ENCODE measurements around the gene CBLIF. TPM values are rescaled to one million over a fixed set of nuclear protein-coding genes. Genes with fewer than 3 reads are reported as not detected.
"Not testable (repeated sequence)": the region's sequence is repeated elsewhere in the genome, so short reads cannot be mapped to it uniquely, and the experiment has no call there.

Gene CBLIF
- total RNA-seq, 2 experiments from 2014 or later: not detected

- intact Hi-C loops (cut with micrococcal nuclease): no loop called here
- CTCF ChIA-PET: interaction anchor here (2.5 kb wide), 1 partner anchor 33 kb away, joined by 13 read pairs; the partner anchor contains the start of gene STX3
- H3K4me3 Mint-ChIP-seq: no peak overlapping the region
- H3K36me3 Mint-ChIP-seq: peaks cover 5% of the 10 kb centered on the region
- no peaks in the 10 kb centered on the region for H3K27me3 Mint-ChIP-seq
- no peak for DNase-seq
- H3K27ac Mint-ChIP-seq: no peak overlapping the region
- POLR2A ChIA-PET: no interaction called here
- peaks cover 13% of the 10 kb centered on the region for H3K4me1 Mint-ChIP-seq (ENCODE audit: low read depth)
- H3K9me3 Mint-ChIP-seq: no peaks in the 10 kb centered on the region
These were observed 58.1 kb downstream of the CBLIF start for GRCh38 chr11:59787255-59787588.

GRCh38 chr11:59785818-59786217 is 59.5 kb downstream of the CBLIF start:
- ChIA-PET CTCF (interaction anchor here (0.9 to 3.7 kb wide), 2 partner anchors 16 to 31 kb away, joined by 3 to 21 read pairs; partner anchors contain the start of gene STX3), POLR2A (interaction anchor here (0.6 kb wide), 1 partner anchor 1078 kb away, joined by 3 read pairs; no protein-coding TSS in a partner anchor)
- intact Hi-C loops (cut with micrococcal nuclease): no loop called here
- H3K4me1 Mint-ChIP-seq (ENCODE audit: low read depth): peaks cover 13% of the 10 kb centered on the region
- no peak overlapping the region for H3K4me3 Mint-ChIP-seq
- no peak overlapping the region for H3K27ac Mint-ChIP-seq
- no peaks in the 10 kb centered on the region for H3K9me3 Mint-ChIP-seq
- H3K36me3 Mint-ChIP-seq: peaks cover 5% of the 10 kb centered on the region
- no peak for DNase-seq
- H3K27me3 Mint-ChIP-seq: no peaks in the 10 kb centered on the region

GRCh38 chr11:59784441-59784840 is 60.9 kb downstream of the CBLIF start:
- peaks cover 13% of the 10 kb centered on the region for H3K4me1 Mint-ChIP-seq (ENCODE audit: low read depth)
- H3K9me3 Mint-ChIP-seq; H3K4me3 Mint-ChIP-seq; H3K27ac Mint-ChIP-seq; POLR2A ChIA-PET; intact Hi-C loops (cut with micrococcal nuclease); H3K27me3 Mint-ChIP-seq; H3K36me3 Mint-ChIP-seq; DNase-seq: not testable (repeated sequence)
- CTCF ChIA-PET: interaction anchor here (3.7 kb wide), 1 partner anchor 30 kb away, joined by 21 read pairs; the partner anchor contains the start of gene STX3

GRCh38 chr11:59783632-59784090 is 61.6 kb downstream of the CBLIF start:
- Mint-ChIP-seq H3K9me3 (no peaks in the 10 kb centered on the region), H3K36me3 (peaks cover 1% of the 10 kb centered on the region), H3K27me3 (no peaks in the 10 kb centered on the region), H3K4me1 (ENCODE audit: low read depth) (peaks cover 13% of the 10 kb centered on the region), H3K4me3 (no peak overlapping the region), H3K27ac (no peak overlapping the region)
- POLR2A ChIA-PET: interaction anchor here (1.5 kb wide), 1 partner anchor 12 kb away, joined by 3 read pairs; no protein-coding TSS in a partner anchor
- CTCF ChIA-PET: interaction anchor here (1.1 to 3.7 kb wide), 3 partner anchors 18 to 29 kb away, joined by 3 to 21 read pairs (median 5); partner anchors contain the start of genes MRPL16 and STX3
- peak; percentile 38 for DNase-seq
- intact Hi-C loops (cut with micrococcal nuclease): no loop called here

GRCh38 chr11:59782080-59782479 is 63.2 kb downstream of the CBLIF start:
- no peak overlapping the region for H3K4me3 Mint-ChIP-seq
- H3K27ac Mint-ChIP-seq: no peak overlapping the region
- CTCF ChIA-PET: no interaction called here
- POLR2A ChIA-PET: no interaction called here
- no peaks in the 10 kb centered on the region for H3K27me3 Mint-ChIP-seq
- H3K4me1 Mint-ChIP-seq (ENCODE audit: low read depth): peaks cover 15% of the 10 kb centered on the region
- no peaks in the 10 kb centered on the region for H3K9me3 Mint-ChIP-seq
- intact Hi-C loops (cut with micrococcal nuclease): no loop called here
- no peak for DNase-seq
- H3K36me3 Mint-ChIP-seq: peaks cover 1% of the 10 kb centered on the region

GRCh38 chr11:59779487-59779886 is 65.8 kb downstream of the CBLIF start:
- CTCF ChIA-PET: interaction anchor here (0.6 kb wide), 1 partner anchor 997 kb away, joined by 3 read pairs; no protein-coding TSS in a partner anchor
- intact Hi-C loops (cut with micrococcal nuclease): no loop called here
- no peak overlapping the region for H3K27ac Mint-ChIP-seq
- POLR2A ChIA-PET: no interaction called here
- H3K9me3 Mint-ChIP-seq: no peaks in the 10 kb centered on the region
- DNase-seq: no peak
- H3K4me1 Mint-ChIP-seq (ENCODE audit: low read depth): peaks cover 27% of the 10 kb centered on the region
- H3K36me3 Mint-ChIP-seq: peaks cover 5% of the 10 kb centered on the region
- H3K27me3 Mint-ChIP-seq: no peaks in the 10 kb centered on the region
- H3K4me3 Mint-ChIP-seq: no peak overlapping the region

Other genes with a start within 250 kb of the CBLIF start
- gene OSBP, start 229.7 kb downstream of the CBLIF start, total RNA-seq: 10 to 100 TPM; 37.2 to 40.9 TPM
- gene PATL1, start 176.5 kb downstream of the CBLIF start, total RNA-seq: 10 to 100 TPM; 58.3 to 62.3 TPM
- not detected for gene OR10V1, start 131.7 kb downstream of the CBLIF start, total RNA-seq
- gene STX3, start 90.1 kb downstream of the CBLIF start, total RNA-seq: 10 to 100 TPM; 11.7 to 12.3 TPM
- 10 to 100 TPM; 80.2 to 80.5 TPM for gene MRPL16, start 34.7 kb downstream of the CBLIF start, total RNA-seq
- gene TCN1, start 21.0 kb upstream of the CBLIF start, total RNA-seq: not detected
- not detected for gene OOSP3, start 33.3 kb upstream of the CBLIF start, total RNA-seq
- not detected for gene OOSP1, start 92.9 kb upstream of the CBLIF start, total RNA-seq
- gene OOSP4A, start 118.5 kb upstream of the CBLIF start, total RNA-seq: not detected
- not detected for gene OOSP4B, start 171.7 kb upstream of the CBLIF start, total RNA-seq
- not detected for gene OOSP2, start 194.9 kb upstream of the CBLIF start, total RNA-seq
- gene MS4A3, start 211.2 kb upstream of the CBLIF start, total RNA-seq: not detected
- not detected for gene MS4A2, start 243.2 kb upstream of the CBLIF start, total RNA-seq

All from activated CD4-positive, alpha-beta memory T cell treated with anti-CD3 and anti-CD28 coated beads for 36 hours (primary cell).